ENCODE data around the gene GCNA.

DNA sequence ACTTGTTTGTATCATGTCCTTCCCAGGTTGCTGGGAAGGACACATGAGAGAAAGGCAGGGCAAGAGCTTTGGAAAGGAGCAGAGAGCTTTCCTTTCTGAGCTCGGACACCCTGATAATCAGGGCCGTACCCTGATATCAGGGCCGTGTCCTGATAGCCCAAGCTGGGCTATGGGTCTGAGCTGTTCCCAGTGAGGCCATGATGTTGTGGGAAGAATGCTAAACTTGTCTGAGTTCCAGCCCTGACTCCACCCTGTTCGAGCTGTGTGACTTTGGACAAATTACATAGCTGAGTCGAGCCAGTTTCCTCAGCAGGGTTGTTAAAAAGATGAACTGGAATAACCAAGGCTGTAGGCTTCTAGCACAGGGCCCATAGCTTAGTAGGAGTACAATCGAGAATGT lies 43.4 kb downstream of the GCNA start:
- no peak for TF ChIP-seq POLR2AphosphoS5 (IDR thresholded peaks at IDR 0.05; ENCODE audit: low read depth, low read length)
- no peak for TF ChIP-seq POLR2A (IDR thresholded peaks at IDR 0.05; ENCODE audit: low read depth, low read length)
- TF ChIP-seq TAF1 (IDR thresholded peaks at IDR 0.05; ENCODE audit: borderline replicate concordance, low read depth, low read length): no peak

Measured in GM12892 (cell line).